Measurements from ENCODE around the gene CD72.
A peak's percentile ranks its signal among the peaks of the same experiment; 100 is the strongest.
"Not testable (repeated sequence)": the region's sequence is repeated elsewhere in the genome, so short reads cannot be mapped to it uniquely, and the experiment has no call there.

CD72 gene

DNA sequence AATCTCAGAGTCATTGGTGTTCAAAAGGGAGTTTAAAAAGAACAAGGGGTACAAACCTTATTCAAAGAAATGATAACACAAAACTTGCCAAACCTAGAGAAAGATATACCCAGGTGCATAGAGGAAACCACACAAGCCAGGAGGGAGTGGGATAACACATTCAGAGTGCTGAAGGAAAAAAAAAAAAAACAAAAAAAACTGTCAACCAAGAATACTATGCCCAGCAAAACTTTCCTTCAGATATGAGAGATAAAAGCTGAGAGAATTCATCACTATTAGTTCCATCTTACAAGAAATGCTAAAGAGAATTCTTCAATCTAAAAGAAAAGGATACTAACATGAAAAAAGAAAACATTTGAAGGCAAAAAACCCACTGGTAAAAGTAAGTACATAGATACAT, 24.6 kb downstream of the CD72 start:
- no peak for DNase-seq (ENCODE audit: low read depth in 4 of 4, low spot score in 1 of 4)

GRCh38 chr9:35588506-35588905, 29.7 kb downstream of the CD72 start:
- not testable (repeated sequence) for DNase-seq (ENCODE audit: low read depth in 4 of 4, low spot score in 1 of 4)

DNA sequence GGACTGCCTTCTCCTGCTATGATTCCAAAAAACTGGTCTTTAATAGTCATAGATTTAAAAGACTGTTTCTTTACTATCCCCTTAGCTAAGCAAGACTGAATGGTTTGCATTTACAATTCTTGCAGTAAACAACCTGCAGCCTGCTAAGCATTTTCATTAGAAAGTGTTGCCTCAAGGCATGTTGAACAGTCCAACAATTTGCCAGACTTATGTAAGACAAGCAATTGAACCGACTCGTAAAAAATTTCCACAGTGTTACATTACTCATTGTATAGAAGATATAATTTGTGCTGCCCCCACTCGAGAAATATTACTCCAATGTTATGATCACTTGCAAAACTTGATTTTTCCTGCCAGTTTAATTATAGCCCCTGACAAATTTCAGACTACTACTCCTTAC, 33.5 kb downstream of the CD72 start:
- DNase-seq (ENCODE audit: low read depth in 4 of 4, low spot score in 1 of 4): not testable (repeated sequence)

GRCh38 chr9:35583521-35583920, 34.7 kb downstream of the CD72 start:
- not testable (repeated sequence) for DNase-seq (ENCODE audit: low read depth in 4 of 4, low spot score in 1 of 4)

- DNase-seq (ENCODE audit: low read depth in 4 of 4, low spot score in 1 of 4): not testable (repeated sequence)
These were observed 38.5 kb downstream of the CD72 start for GRCh38 chr9:35579659-35580227.

- DNase-seq (ENCODE audit: low read depth in 4 of 4, low spot score in 1 of 4): peak in 2 of 4 experiments; percentile 10 to 37
These were observed 39.1 kb downstream of the CD72 start for GRCh38 chr9:35579130-35579529.

- DNase-seq (ENCODE audit: low read depth in 4 of 4, low spot score in 1 of 4): no peak
These were observed 40.7 kb downstream of the CD72 start for GRCh38 chr9:35577486-35577885.

GRCh38 chr9:35575478-35575877, 42.7 kb downstream of the CD72 start:
- DNase-seq (ENCODE audit: low read depth in 4 of 4, low spot score in 1 of 4): no peak

DNA sequence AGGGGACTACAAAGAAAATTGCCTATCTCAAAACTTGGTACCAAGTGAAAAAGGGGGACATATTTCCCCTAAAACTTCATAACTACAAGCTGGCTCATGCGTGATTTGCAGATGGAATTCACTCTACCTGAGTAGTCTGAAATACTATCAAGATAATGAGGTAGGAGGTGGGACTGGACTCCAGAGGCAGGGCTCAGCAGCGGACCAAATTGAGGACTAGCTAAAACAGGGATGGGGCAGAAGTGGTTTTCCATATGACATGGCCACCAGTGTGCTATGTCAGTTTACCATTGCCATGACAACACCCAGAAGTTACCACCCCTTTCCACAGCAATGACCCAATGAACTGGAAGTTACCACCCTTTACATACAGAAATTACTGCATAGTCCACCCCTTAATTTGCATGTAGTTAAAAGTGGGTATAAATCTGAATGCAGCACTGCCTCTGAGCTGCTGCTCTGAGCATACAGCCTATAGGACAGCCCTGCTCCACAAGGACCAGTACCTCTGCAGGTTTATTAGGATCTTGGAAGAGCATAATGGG, 43.6 kb downstream of the CD72 start:
- no peak for DNase-seq (ENCODE audit: low read depth in 4 of 4, low spot score in 1 of 4)

DNA sequence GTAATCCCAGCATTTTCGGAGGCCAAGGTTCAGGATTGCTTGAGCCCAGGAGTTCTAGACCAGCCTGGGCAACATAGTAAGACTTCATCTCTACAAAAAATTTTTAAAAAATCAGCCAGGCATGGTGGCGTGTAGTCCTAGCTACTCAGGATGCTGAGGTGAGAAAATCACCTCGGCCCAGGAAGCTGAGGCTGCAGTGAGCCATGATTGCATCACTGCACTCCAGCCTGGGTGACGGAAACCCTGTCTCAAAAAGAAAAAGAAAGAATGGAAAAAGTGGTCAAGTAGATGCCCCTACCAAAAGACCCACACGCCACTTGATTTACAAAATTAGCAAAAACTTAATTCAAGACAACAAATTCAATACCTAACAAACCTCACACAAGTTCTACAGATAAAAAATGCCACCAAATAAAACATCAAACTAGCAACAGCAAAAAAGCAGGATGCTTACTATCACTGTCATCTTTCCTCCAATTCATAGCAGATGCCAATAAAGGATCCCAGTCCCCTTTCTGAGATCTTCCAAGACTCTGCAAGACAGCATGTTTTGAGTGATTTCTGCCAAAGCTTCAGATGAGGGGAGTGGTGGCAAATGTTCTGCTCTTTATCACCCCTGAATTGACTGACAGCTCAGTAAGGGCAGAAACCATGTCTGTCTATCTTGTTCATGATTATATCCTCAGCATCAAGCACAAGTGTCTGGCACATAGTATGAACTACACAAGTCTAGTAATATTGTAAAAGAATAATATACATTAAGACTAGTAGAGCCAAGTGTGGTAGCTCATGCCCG, 47.3 kb downstream of the CD72 start:
- peak in 2 of 4 experiments; percentile 5 to 41 for DNase-seq (ENCODE audit: low read depth in 4 of 4, low spot score in 1 of 4)

DNA sequence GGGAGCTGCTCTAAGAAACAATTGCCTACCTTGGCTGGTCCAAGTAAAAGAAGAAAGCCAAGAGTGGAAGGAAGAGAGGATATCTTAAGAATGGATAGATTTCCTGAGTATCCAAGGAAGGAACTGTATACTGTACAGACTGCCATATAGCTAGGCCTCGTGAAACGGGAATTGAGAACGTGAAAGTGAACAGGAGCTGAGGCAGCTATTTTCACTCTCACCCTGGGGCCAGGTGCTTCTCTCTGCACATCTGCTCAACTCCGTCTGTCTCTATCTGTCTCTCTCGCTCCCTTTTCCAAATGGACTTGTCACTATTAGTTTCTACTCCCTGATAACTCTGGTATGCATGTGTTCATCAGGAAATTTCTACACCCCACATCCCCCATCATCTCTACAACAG, 49.0 kb downstream of the CD72 start:
- DNase-seq (ENCODE audit: low read depth in 4 of 4, low spot score in 1 of 4): no peak

DNA sequence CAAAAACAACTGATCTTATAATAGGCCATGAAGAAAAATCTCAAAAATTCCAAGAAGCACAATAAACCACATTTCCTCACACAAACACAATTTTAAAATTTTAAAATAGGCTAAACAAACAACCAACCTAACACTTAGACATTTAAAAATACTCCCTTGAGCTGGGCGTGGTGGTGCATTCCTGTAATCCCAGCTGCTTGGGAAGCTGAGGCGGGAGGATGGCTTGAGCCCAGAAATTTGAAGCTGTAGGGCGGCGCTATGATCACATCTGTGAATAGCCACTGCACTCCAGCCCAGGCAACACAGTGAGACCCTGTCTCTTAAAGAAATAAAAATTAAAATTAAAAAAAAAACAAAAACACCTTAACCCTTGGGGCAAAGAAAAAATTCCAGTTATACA, 50.0 kb downstream of the CD72 start:
- no peak for DNase-seq (ENCODE audit: low read depth in 4 of 4, low spot score in 1 of 4)

- DNase-seq (ENCODE audit: low read depth in 4 of 4, low spot score in 1 of 4): no peak
These were observed 51.8 kb downstream of the CD72 start for GRCh38 chr9:35566417-35566816.

DNA sequence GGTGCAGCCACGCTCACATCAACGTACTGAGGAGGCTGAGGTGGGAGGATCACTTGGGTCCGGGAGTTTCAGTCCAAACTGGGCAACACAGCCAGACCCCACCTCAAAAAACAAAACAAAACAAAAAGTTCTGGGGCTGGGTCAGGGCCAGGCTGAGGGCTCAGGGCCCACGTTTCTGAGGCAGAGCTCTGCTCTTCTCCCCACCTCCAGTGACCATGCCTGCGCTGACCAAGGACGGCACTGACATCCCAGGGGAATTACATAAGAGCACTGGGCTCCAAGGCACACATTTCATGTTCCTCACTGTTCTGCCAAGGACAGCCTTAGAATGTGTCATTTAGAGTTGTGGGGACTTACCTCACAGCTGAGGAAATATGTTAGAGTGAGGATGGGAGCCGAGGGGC, 53.6 kb downstream of the CD72 start:
- no peak for DNase-seq (ENCODE audit: low read depth in 4 of 4, low spot score in 1 of 4)

DNA sequence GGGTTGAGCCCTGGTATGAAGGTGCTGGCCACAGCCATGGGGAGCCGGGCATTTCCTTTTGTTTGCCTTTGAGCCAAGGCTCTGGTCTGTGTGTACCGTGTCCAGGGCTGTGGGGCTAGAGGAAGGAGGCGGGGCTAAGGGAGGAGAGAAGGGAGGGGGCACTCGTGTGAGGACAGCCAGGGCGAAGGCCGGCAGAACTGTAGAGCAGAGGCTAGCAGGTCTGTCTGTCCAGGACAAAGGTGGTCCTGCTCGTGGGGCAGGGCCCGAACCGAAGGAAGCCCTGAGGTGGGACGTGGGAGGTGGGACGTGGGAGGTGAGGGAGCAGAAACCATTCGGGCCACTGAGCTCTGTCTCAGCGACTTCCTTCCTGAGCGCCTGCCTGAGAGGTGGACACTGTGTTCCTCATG, 54.4 kb downstream of the CD72 start:
- DNase-seq (ENCODE audit: low read depth in 4 of 4, low spot score in 1 of 4): no peak

GRCh38 chr9:35562895-35563780, 55.1 kb downstream of the CD72 start:
- no peak for DNase-seq (ENCODE audit: low read depth in 4 of 4, low spot score in 1 of 4)

- DNase-seq (ENCODE audit: low read depth in 4 of 4, low spot score in 1 of 4): no peak
These were observed 56.5 kb downstream of the CD72 start for GRCh38 chr9:35561468-35562261.

DNA sequence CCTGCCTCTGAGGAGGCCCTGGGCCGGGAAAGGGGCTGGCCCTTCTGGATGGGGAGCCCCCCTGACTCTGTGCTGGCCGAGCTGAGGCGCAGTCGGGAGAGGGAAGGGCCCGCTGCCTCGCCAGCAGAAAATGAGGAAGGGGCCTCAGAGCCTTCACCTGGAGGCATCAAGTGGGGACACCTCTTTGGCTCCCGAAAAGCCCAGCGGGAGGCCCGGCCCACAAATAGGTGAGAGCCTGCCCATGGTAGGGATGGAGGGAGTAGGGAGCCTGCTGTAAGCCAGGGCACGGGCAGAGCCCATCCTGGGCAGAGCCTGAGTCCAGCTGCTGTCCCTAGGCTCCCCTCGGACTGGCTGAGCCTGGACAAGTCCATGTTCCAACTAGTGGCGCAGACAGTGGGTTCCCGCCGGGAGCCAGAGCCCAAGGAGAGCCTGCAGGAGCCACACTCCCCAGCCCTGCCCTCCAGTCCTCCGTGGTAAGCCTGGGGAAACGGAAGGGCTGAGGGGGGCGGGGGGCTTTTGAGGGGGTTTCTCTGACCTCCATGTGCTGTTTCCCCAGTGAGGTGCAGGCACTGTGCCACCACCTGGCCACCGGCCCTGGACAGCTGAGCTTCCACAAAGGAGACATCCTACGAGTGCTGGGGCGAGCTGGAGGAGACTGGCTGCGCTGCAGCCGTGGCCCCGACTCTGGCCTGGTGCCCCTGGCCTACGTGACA, 57.4 kb downstream of the CD72 start:
- DNase-seq (ENCODE audit: low read depth in 4 of 4, low spot score in 1 of 4): no peak

Measured in stimulated activated CD4-positive, alpha-beta T cell treated with anti-CD3 and anti-CD28 coated beads, Interleukin-1b, Interleukin-23, amount 100 ng/mL, for 24 hours (primary cell).